RWPE2 (cell line): Measurements from ENCODE around the gene PRDM16.

Source experiments
- ATAC-seq: fragments of 200-7000 bp; cut with Tn5 transposase; 3 replicates; pipeline ENCODE4 v1.9.1; 2021; ENCODE audit warnings: low read depth
- DNase-seq: peaks from one replicate; pipeline ENCODE4 v3.0.0-alpha.2; 2020; ENCODE audit warnings: low spot score
- H3K27ac ChIP-seq: fragments of 450-650 bp; 2 replicates; pipeline ENCODE4 v1.5.1; 2017; ENCODE audit warnings: mild to moderate bottlenecking; ENCODE audit not compliant: poor library complexity, severe bottlenecking
- H3K27me3 ChIP-seq: fragments of 250-450 bp; sonication (Bioruptor Pico); 2 replicates; pipeline ENCODE4 v1.5.1; 2021; ENCODE audit warnings: mild to moderate bottlenecking, moderate library complexity; ENCODE audit not compliant: insufficient read depth, poor library complexity, severe bottlenecking
- H3K36me3 ChIP-seq: fragments of 250-450 bp; sonication (Bioruptor Pico); 2 replicates; pipeline ENCODE4 v1.5.1; 2020; ENCODE audit warnings: low read depth, mild to moderate bottlenecking, moderate library complexity
- H3K4me1 ChIP-seq: fragments of 250-450 bp; sonication (Bioruptor Pico); 2 replicates; pipeline ENCODE4 v1.5.1; 2021; ENCODE audit warnings: mild to moderate bottlenecking, moderate library complexity; ENCODE audit not compliant: insufficient read depth, poor library complexity, severe bottlenecking
- H3K4me3 ChIP-seq: fragments of 250-450 bp; sonication (Bioruptor Pico); 2 replicates; pipeline ENCODE4 v1.5.1; 2021; ENCODE audit warnings: mild to moderate bottlenecking, moderate library complexity; ENCODE audit not compliant: severe bottlenecking
- H3K9me3 ChIP-seq: fragments of 250-450 bp; sonication (Bioruptor Pico); 2 replicates; pipeline ENCODE4 v1.5.1; 2021; ENCODE audit warnings: mild to moderate bottlenecking, moderate library complexity; ENCODE audit not compliant: severe bottlenecking
- TF ChIP-seq, protein P1 (sequence below): fragments of 450-650 bp; IDR thresholded peaks from one replicate; pipeline ENCODE4 v1.5.1; 2017; ENCODE audit warnings: mild to moderate bottlenecking, moderate library complexity; ENCODE audit not compliant: poor library complexity, severe bottlenecking

The PRDM16 gene

DNA sequence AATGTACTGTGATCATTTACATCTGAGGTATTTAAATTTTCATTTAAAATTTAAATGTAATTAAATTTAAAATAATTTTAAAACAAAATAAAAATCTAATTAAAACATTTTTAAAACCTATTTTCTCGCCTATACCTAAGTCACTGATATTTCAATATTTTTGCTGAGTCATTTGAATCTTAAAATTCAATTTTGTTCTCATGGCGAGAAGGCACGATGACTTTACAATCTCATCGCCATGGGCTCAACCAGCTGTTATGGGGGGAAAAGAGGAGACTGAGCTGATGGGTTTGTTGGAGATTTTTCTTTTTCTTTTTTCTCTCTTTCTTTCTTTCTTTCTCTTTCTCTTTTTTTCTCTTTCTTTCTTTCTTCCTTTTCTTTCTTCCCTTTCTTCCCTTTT, 89.3 kb downstream of the PRDM16 start:
- H3K4me1 ChIP-seq, result no peaks in the 10 kb centered on the region
- no peak overlapping the region for H3K4me3 ChIP-seq
- no peaks in the 10 kb centered on the region for H3K36me3 ChIP-seq
- peaks cover 8% of the 10 kb centered on the region for H3K27me3 ChIP-seq
- H3K27ac ChIP-seq, result no peak overlapping the region
- no peak for ATAC-seq
- TF ChIP-seq, protein P1, sequence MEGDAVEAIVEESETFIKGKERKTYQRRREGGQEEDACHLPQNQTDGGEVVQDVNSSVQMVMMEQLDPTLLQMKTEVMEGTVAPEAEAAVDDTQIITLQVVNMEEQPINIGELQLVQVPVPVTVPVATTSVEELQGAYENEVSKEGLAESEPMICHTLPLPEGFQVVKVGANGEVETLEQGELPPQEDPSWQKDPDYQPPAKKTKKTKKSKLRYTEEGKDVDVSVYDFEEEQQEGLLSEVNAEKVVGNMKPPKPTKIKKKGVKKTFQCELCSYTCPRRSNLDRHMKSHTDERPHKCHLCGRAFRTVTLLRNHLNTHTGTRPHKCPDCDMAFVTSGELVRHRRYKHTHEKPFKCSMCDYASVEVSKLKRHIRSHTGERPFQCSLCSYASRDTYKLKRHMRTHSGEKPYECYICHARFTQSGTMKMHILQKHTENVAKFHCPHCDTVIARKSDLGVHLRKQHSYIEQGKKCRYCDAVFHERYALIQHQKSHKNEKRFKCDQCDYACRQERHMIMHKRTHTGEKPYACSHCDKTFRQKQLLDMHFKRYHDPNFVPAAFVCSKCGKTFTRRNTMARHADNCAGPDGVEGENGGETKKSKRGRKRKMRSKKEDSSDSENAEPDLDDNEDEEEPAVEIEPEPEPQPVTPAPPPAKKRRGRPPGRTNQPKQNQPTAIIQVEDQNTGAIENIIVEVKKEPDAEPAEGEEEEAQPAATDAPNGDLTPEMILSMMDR, result no peak
- no peaks in the 10 kb centered on the region for H3K9me3 ChIP-seq
- DNase-seq, result no peak

DNA sequence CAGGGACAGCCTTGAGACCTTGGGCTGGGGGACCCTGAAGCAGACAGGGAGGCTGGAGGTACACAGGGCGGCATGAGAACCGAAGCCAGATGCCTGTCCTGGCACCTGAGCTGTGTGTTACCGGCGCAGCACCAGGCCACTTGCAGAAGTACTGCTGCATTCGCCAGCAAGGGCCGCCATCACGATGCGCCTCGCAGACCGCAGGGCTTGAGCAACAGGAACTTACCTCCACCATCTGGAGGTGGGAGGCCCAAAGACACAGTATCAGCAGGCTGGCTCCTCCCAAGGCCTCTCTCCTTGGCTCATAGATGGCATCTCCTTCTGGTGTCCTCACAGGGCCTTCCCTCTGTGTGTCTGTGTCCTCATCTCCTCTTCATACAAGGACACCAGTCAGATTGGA, 90.1 kb downstream of the PRDM16 start:
- ATAC-seq (no peak), DNase-seq (no peak)
- Histone ChIP-seq H3K36me3 (no peaks in the 10 kb centered on the region), H3K27ac (no peak overlapping the region), H3K27me3 (peaks cover 8% of the 10 kb centered on the region), H3K4me3 (no peak overlapping the region), H3K9me3 (no peaks in the 10 kb centered on the region), H3K4me1 (no peaks in the 10 kb centered on the region)
- TF ChIP-seq, protein P1, result no peak

DNA sequence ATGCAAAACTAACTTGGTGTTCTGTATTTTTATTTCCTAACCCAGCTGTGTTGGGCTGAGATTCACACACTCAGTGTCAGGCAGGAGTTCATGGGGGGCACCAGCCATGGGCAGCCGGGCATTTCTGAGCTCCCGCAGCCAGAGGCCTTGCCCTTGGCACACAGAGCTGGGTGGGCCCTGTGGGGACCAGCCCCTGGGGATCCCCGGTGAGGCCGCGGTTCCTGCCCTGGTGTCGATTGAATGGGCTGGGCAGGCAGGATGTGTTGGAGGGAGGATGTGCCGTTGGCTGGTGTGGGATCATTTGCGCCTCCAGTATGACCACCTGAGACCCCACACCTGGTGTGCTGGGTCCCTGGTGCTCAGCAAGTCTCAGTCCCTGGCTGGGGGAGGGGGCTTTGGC, 91.0 kb downstream of the PRDM16 start:
- DNase-seq (no peak), ATAC-seq (no peak)
- Histone ChIP-seq H3K4me1 (no peaks in the 10 kb centered on the region), H3K27ac (no peak overlapping the region), H3K36me3 (no peaks in the 10 kb centered on the region), H3K9me3 (no peaks in the 10 kb centered on the region), H3K4me3 (no peak overlapping the region), H3K27me3 (peaks cover 8% of the 10 kb centered on the region)
- TF ChIP-seq, protein P1, result no peak

DNA sequence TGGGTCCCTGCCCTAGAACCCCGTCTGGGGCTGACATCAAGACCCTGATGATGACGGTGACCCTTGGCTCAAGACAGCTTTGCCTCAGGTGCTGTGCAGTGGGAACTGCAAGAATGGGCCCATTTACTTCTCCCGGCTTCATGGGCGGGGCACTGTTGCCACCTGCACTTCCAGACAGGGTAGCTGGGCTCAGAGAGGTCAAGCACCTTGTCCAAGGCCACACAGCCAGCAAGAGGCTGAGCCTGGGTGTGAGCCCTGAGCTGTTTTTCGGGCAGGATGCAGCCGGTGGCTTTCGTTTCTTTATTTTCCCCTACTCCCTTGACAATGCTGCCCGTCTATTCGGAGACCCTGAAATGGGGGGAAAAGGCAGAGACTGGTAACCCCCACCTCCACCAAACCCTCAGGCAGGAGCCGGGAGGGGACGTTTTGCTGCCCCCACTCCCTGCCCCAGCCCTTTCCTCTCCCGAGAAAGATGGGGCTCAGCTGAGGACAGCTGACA, 91.7 kb downstream of the PRDM16 start:
- Histone ChIP-seq H3K9me3 (no peaks in the 10 kb centered on the region), H3K27ac (no peak overlapping the region), H3K4me1 (no peaks in the 10 kb centered on the region), H3K4me3 (no peak overlapping the region), H3K27me3 (peaks cover 4% of the 10 kb centered on the region), H3K36me3 (no peaks in the 10 kb centered on the region)
- TF ChIP-seq, protein P1, result no peak
- ATAC-seq (no peak), DNase-seq (no peak)

DNA sequence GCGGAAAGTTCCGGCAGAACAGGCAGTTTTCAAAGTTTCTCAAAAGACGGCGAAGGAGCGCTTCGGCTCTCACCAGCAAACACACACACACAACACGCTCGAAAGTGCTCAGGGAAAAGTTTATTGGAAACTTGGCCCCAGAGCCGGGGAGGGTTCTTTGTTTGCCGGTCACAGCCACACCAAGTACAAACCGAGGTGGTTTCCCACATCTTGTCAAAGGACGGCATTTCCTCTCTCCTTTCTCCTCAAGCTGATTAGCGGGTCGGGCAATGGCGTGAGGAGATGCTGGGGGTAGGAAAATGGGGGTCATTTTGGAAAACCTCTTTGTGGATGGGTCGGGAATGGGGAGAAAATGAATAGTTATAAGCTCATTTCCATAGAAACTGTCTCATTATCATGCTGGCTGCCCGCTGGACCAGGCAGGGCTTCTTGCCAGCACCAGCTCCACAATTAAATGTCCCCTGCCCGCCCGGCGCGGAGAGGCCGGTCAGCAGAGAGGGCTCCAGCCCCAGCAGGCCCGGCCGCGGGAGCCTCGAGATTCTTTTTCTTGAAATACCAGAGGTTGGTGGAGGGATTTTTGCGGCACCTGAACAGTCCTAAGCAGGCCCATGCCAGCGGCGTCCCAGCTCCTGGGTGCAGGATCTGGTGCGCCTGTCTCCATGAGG, 92.3 kb downstream of the PRDM16 start:
- Histone ChIP-seq H3K4me1 (no peaks in the 10 kb centered on the region), H3K4me3 (no peak overlapping the region), H3K9me3 (no peaks in the 10 kb centered on the region), H3K27me3 (peaks cover 3% of the 10 kb centered on the region), H3K27ac (no peak overlapping the region), H3K36me3 (no peaks in the 10 kb centered on the region)
- no peak for DNase-seq
- TF ChIP-seq, protein P1, result no peak
- ATAC-seq, result no peak
